NCI-H187 treated with DMSO at 0.1 percent for 48 hours (cell line): ENCODE data around the gene AKR1C3.
"Not testable (repeated sequence)": the region's sequence is repeated elsewhere in the genome, so short reads cannot be mapped to it uniquely, and the experiment has no call there.

ENCODE experiments used
- DNase-seq: peaks from one replicate; lab custom pipeline; 2025; lab: John Stamatoyannopoulos, UW

Gene AKR1C3

GRCh38 chr10:5137699-5138098 is 43.5 kb downstream of the AKR1C3 start:
- DNase-seq: not testable (repeated sequence)

DNA sequence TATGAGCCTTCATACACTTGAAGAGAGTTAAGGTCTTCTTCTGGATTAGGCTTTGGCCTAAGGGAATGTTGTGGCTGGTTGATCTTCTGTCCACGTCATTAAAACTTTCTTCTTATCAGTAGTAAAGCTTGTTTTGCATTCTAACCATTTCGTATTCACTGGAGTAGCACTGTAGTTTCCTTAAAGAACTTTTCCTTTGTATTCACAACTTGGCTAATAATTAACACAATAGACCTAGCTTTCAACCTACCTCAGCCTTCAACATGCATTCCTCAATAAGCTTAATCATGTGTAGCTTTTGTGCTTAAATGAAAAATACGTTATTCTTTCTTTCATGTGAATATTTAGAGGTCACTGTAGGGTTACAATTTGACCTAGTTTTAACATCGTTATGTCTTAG is 48.0 kb downstream of the AKR1C3 start:
- DNase-seq: no peak

- no peak for DNase-seq
These were observed 48.9 kb downstream of the AKR1C3 start for GRCh38 chr10:5143137-5143536.

DNA sequence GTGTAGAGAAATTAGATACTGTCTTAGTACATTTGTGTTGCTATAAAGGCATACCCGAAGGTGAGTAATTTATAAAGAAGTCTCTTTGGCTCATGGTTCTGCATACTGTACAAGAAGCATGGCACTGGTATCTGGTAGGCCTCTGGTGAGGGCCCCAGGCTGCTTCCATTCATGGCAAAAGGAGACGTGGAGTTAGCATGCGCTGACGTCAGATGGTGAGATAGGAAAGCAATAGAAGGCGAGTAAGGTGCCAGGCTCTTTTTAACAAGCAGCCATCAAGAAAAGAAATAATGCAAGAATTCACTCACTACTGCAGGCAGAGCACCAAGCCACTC is 52.7 kb downstream of the AKR1C3 start:
- DNase-seq: no peak

DNA sequence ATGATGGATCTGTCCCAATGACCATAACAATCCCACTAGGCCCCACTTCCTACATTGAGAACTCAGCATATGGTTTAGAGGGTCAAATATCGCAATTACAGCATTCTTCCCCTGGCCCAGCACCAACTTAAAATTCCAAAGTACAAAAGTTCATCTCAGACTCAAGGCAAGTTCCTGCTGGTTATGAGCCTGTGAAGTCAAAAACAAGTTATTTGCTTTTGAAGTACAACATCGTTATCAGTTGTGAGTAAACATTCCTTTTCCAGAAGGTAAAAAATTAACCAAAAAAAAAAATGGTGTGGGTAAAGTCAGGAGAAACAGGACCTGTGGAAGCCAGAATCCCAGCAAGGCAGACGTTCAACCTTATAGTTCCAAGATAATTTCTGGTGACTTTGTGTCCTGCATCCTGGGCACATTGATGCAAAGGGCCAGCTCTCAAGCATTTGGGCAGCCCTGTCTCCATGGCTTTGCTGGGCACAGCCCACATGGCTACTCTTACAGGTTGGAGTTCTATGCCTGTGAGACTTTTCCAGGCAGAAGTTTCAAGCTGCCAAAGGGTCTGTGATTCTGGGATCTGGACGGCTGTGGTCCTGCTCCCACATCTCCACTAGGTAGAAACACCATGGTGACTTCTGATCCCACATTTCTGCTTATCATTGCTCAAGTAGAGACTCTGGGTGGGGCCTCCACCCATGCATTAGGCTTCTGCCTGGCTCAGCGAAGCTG is 53.2 kb downstream of the AKR1C3 start:
- DNase-seq: no peak

DNA sequence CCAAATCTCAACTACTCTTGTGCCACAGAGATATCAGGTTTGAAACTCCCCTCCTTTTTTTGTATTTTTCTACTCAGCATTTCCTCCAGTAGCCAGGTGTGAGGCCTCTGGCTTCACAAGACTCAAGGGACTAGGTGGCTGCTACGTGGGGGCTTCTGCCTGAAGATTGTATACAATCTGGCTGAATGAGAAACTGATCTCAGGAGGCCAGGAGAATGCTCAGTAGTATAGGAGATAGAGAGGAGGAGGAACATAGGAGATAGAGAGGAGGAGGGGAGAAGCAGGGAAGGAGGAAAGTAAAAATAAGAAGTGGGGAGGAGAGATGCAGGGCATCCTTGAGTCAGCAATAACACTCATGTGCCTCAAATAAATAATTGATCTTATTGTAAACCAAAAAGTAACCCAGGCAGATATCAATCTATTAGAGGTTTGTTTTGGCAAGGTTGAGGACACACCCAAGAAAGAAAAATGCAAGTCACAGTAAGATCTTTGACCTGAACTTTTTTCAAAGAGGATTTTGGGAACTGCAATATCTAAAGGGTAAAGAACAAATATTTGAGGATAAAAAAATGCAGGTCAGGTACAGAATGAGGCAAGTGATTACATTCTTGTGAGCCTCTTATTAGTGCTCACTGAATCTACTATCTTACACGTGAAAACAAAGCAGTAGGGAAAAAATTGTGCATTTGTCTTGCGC is 53.9 kb downstream of the AKR1C3 start:
- DNase-seq: no peak

- no peak for DNase-seq
These were observed 54.4 kb downstream of the AKR1C3 start for GRCh38 chr10:5148678-5149032.

DNA sequence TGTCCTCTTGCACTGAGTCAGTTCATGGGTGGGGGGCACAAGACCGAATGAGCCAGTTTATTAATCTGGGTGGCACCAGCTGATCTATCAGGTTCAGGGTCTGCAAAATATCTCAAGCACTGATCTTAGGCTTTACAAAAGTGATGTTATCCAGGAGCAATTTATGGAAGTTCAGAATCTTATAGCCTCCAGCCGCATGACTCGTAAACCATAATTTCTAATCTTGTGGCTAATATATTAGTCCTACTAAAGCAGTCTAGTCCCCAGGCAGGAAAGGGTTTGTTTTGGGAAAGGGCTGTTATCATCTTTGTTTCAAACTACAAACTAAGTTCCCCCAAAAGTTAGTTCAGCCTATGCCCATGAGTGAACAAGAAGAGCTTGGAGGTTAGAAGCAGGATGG is 56.9 kb downstream of the AKR1C3 start:
- DNase-seq: no peak

DNA sequence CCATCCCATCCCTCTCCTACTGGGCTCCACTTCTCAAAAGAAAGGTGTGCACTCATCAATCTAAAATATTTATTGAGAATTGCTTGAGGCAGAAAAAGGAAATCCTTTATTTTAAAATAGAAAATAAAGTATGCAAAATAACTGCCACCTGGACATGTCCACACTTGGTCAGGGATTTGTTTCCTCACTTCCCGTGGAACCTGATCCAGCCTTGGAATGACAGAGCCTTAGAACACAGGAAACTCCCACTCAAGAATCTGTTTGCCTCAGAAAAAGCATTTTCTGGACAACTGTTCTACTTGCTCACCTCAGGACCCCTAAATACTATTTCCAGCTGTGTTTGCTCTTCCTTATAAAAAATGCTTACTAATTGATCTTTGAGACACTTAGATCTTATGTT is 61.7 kb downstream of the AKR1C3 start:
- DNase-seq: no peak
